EL (cell line): ENCODE results near the gene MXD3.
A peak's percentile ranks its signal among the peaks of the same experiment; 100 is the strongest.
"Not testable (repeated sequence)": the region's sequence is repeated elsewhere in the genome, so short reads cannot be mapped to it uniquely, and the experiment has no call there.

Experiments
- DNase-seq: peaks from one replicate; pipeline ENCODE4 v3.0.0-alpha.2; 2016

MXD3 gene

GRCh38 chr5:177343000-177343399 lies 31.3 kb upstream of the MXD3 start:
- DNase-seq, result not testable (repeated sequence)

- DNase-seq, result no peak
Measured at GRCh38 chr5:177339107-177339638, 27.5 kb upstream of the MXD3 start.

- no peak for DNase-seq
Measured at GRCh38 chr5:177338251-177339106, 26.8 kb upstream of the MXD3 start.

GRCh38 chr5:177336603-177337494 lies 25.2 kb upstream of the MXD3 start:
- no peak for DNase-seq

GRCh38 chr5:177336112-177336511 lies 24.4 kb upstream of the MXD3 start:
- DNase-seq, result peak; percentile 21

GRCh38 chr5:177335701-177336065 lies 24.0 kb upstream of the MXD3 start:
- no peak for DNase-seq

GRCh38 chr5:177334781-177335700 lies 23.3 kb upstream of the MXD3 start:
- DNase-seq, result no peak

- DNase-seq, result no peak
Measured at GRCh38 chr5:177334155-177334551, 22.5 kb upstream of the MXD3 start.

GRCh38 chr5:177333420-177334154 lies 21.9 kb upstream of the MXD3 start:
- DNase-seq, result no peak

GRCh38 chr5:177332896-177333260 lies 21.2 kb upstream of the MXD3 start:
- DNase-seq, result no peak

- no peak for DNase-seq
Measured at GRCh38 chr5:177332031-177332895, 20.6 kb upstream of the MXD3 start.

GRCh38 chr5:177330991-177331842 lies 19.5 kb upstream of the MXD3 start:
- DNase-seq, result no peak

GRCh38 chr5:177329883-177330282 lies 18.2 kb upstream of the MXD3 start:
- DNase-seq, result no peak

- DNase-seq, result no peak
Measured at GRCh38 chr5:177328545-177329231, 17.0 kb upstream of the MXD3 start.

GRCh38 chr5:177327539-177328522 lies 16.1 kb upstream of the MXD3 start:
- no peak for DNase-seq

GRCh38 chr5:177325868-177326381 lies 14.2 kb upstream of the MXD3 start:
- peak; percentile 22 for DNase-seq

GRCh38 chr5:177320879-177321278 lies 9.2 kb upstream of the MXD3 start:
- DNase-seq, result no peak
